Peyer's patch (tissue), 4 donors: ENCODE measurements around the gene UCP2. TPM values are rescaled to one million over a fixed set of nuclear protein-coding genes. Genes with fewer than 3 reads are reported as not detected.
A peak's percentile ranks its signal among the peaks of the same experiment; 100 is the strongest.

Experiments
- DNase-seq, 3 donors: peaks; one replicate each; pipeline ENCODE4 v3.0.0-alpha.2; 2017 to 2019
- H3K27ac ChIP-seq, 4 donors: fragments of 200-600 bp; sonication (generic); one replicate each; pipeline ENCODE4 v1.5.1; 2016 to 2019
- H3K27me3 ChIP-seq, 2 donors: fragments of 200-600 bp; sonication (generic); one replicate each; pipeline ENCODE4 v1.5.1; 2019
- H3K36me3 ChIP-seq, 3 donors: fragments of 200-600 bp; sonication (generic); one replicate each; pipeline ENCODE4 v1.5.1; 2016 to 2019
- H3K4me1 ChIP-seq, 4 donors: fragments of 200-600 bp; sonication (generic); one replicate each; pipeline ENCODE4 v1.5.1; 2016 to 2019
- H3K4me3 ChIP-seq, 4 donors: fragments of 200-600 bp; sonication (generic); 1 replicate in 3 of 4; 2 replicates in 1 of 4; pipeline ENCODE4 v1.5.1; 2016 to 2019; ENCODE audit warnings: mild to moderate bottlenecking in 1 of 4
- H3K9me3 ChIP-seq, 4 donors: fragments of 200-600 bp; sonication (generic); one replicate each; pipeline ENCODE4 v1.5.1; 2016 to 2019; ENCODE audit warnings: mild to moderate bottlenecking in 1 of 4
- CTCF ChIP-seq, 6 experiments: fragments of 450-650 bp in 4 of 6; fragments of 200-600 bp in 2 of 6; sonication (generic) in 1 of 6; IDR thresholded peaks; one replicate each; pipeline ENCODE4 v1.5.1; 2017 to 2019; ENCODE audit warnings: antibody characterized with exemption in 6 of 6, mild to moderate bottlenecking in 3 of 6, moderate library complexity in 1 of 6
- POLR2A ChIP-seq, 2 donors: fragments of 450-650 bp; IDR thresholded peaks; one replicate each; pipeline ENCODE4 v1.5.1; 2017; ENCODE audit warnings: antibody characterized with exemption in 2 of 2, mild to moderate bottlenecking in 2 of 2, moderate library complexity in 2 of 2
- total RNA-seq, 4 donors: library from RNA; depleted of rRNA; stranded (reverse); fragments of >200 nt; gene quantifications; one replicate each; pipeline ENCODE4 v1.1.0, GENCODE V29; 2016

UCP2 gene
- total RNA-seq, 4 donors from 2014 or later = 10.7 to 180 (median 27.4) TPM

DNA sequence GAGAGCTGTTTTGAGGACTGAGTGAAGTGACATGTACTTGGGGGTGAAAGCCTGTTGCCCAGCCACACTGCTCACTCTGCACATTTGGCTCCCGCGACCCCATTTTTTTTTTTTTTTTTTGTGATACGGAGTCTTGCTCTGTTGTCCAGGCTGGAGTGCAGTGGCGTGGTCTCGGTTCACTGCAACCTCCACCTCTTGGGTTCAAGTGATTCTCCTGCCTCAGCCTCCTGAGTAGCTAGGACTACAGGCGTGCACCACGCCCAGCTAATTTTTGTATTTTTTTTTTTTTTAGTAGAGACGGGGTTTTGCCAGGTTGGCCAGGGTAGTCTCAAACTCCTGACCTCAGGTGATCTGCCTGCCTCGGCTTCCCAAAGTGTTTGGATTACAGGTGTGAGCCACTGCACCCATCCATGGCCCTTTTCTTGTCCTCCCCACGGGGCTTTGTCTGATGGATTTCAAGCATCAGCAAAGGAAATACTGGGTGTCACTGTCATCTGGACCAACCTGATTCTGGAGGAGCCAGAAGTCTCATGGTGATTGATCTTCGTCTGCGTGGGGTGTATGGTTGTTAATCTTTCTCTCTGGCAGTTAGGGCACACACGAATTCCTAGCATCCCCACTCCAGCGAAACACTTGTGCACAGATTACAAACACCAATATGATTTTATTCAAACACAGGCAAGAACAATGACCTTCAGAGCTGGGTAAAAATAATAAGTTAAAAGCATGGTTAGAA is 29.6 kb upstream of the UCP2 start:
- no peaks in the 10 kb centered on the region for H3K36me3 ChIP-seq
- no peaks in the 10 kb centered on the region for H3K9me3 ChIP-seq
- H3K27ac ChIP-seq = peak overlapping the region in 1 of 4 donors; percentile 39
- DNase-seq = peak in 1 of 3 donors; percentile 40
- no peaks in the 10 kb centered on the region for H3K27me3 ChIP-seq
- no peak overlapping the region for H3K4me3 ChIP-seq
- peaks cover 0 to 18% (median 10%) of the 10 kb centered on the region in 4 donors for H3K4me1 ChIP-seq
- TF ChIP-seq POLR2A (IDR thresholded peaks at IDR 0.05) (no peak), CTCF (IDR thresholded peaks at IDR 0.05) (no peak)

- peak overlapping the region in 2 of 4 donors; percentile 22 to 39 for H3K27ac ChIP-seq
- H3K36me3 ChIP-seq = no peaks in the 10 kb centered on the region
- H3K4me3 ChIP-seq = no peak overlapping the region
- H3K4me1 ChIP-seq = peaks cover 0 to 18% (median 10%) of the 10 kb centered on the region in 4 donors
- no peaks in the 10 kb centered on the region for H3K27me3 ChIP-seq
- H3K9me3 ChIP-seq = no peaks in the 10 kb centered on the region
- peak in 2 of 3 donors; percentile 35 to 45 for DNase-seq
- TF ChIP-seq POLR2A (IDR thresholded peaks at IDR 0.05) = no peak
- TF ChIP-seq CTCF (IDR thresholded peaks at IDR 0.05) = no peak
Observed at GRCh38 chr11:74011360-74012073, 28.9 kb upstream of the UCP2 start.

- no peaks in the 10 kb centered on the region for H3K27me3 ChIP-seq
- TF ChIP-seq POLR2A (IDR thresholded peaks at IDR 0.05) (no peak), CTCF (IDR thresholded peaks at IDR 0.05) (no peak)
- peak overlapping the region in 2 of 4 donors; percentile 22 to 39 for H3K27ac ChIP-seq
- no peaks in the 10 kb centered on the region for H3K36me3 ChIP-seq
- peaks cover 0 to 18% (median 10%) of the 10 kb centered on the region in 4 donors for H3K4me1 ChIP-seq
- no peak overlapping the region for H3K4me3 ChIP-seq
- no peaks in the 10 kb centered on the region for H3K9me3 ChIP-seq
- no peak for DNase-seq
Observed at GRCh38 chr11:74010306-74011300, 28.0 kb upstream of the UCP2 start.

- Histone ChIP-seq H3K27me3 (no peaks in the 10 kb centered on the region), H3K27ac (no peak overlapping the region), H3K4me3 (no peak overlapping the region), H3K36me3 (no peaks in the 10 kb centered on the region), H3K9me3 (no peaks in the 10 kb centered on the region), H3K4me1 (peaks cover 0 to 18% (median 10%) of the 10 kb centered on the region in 4 donors)
- TF ChIP-seq POLR2A (IDR thresholded peaks at IDR 0.05) (no peak), CTCF (IDR thresholded peaks at IDR 0.05) (no peak)
- peak in 1 of 3 donors; percentile 14 for DNase-seq
Observed at GRCh38 chr11:74009675-74010305, 27.1 kb upstream of the UCP2 start.

GRCh38 chr11:74009230-74009547 is 26.5 kb upstream of the UCP2 start:
- H3K27ac ChIP-seq = no peak overlapping the region
- H3K36me3 ChIP-seq = no peaks in the 10 kb centered on the region
- no peaks in the 10 kb centered on the region for H3K27me3 ChIP-seq
- H3K9me3 ChIP-seq = no peaks in the 10 kb centered on the region
- no peak for DNase-seq
- H3K4me1 ChIP-seq = peaks cover 0 to 16% (median 10%) of the 10 kb centered on the region in 4 donors
- TF ChIP-seq POLR2A (IDR thresholded peaks at IDR 0.05) = no peak
- TF ChIP-seq CTCF (IDR thresholded peaks at IDR 0.05) = no peak
- no peak overlapping the region for H3K4me3 ChIP-seq
